ENCODE measurements around the gene CSTB. TPM values are rescaled to one million over a fixed set of nuclear protein-coding genes. Genes with fewer than 3 reads are reported as not detected.

Gene CSTB
- total and polyA plus RNA-seq, 2 donors (not counting 3 experiments of a cell fraction or from before 2014, with no cell fraction given), result 65.8 to 83.7 TPM

- Histone ChIP-seq H3K9me3 (replicated peaks; ENCODE audit: control insufficient read depth, insufficient read depth, low read length) (no peaks in the 10 kb centered on the region), H3K27ac (ENCODE audit: insufficient read depth, low read depth, low read length) (no peak overlapping the region), H3K4me2 (ENCODE audit: insufficient read depth, low read length) (no peak overlapping the region), H3K9ac (replicated peaks; ENCODE audit: extremely low read depth, insufficient read depth, low read length) (no peak overlapping the region), H3K9me1 (replicated peaks; ENCODE audit: control insufficient read depth, extremely low read depth, insufficient read depth, low read length) (no peaks in the 10 kb centered on the region), H4K20me1 (replicated peaks; ENCODE audit: control insufficient read depth, extremely low read depth, insufficient read depth, low read length) (no peaks in the 10 kb centered on the region), H2AFZ (ENCODE audit: low read depth, low read length) (no peak overlapping the region), H3K4me3 (replicated peaks in 1 of 3; ENCODE audit: insufficient read depth in 1 of 3, low read depth in 1 of 3, low read length in 3 of 3) (no peak overlapping the region), H3K4me1 (ENCODE audit: control insufficient read depth, extremely low read depth, insufficient read depth, low read length) (no peaks in the 10 kb centered on the region), H3K36me3 (ENCODE audit: control insufficient read depth in 2 of 2, extremely low read depth in 1 of 2, insufficient read depth in 2 of 2, low read length in 2 of 2) (peaks cover 3 to 13% of the 10 kb centered on the region in 2 experiments), H3K27me3 (ENCODE audit: control insufficient read depth in 2 of 2, insufficient read depth in 2 of 2, low read length in 2 of 2) (no peaks in the 10 kb centered on the region), H3K79me2 (ENCODE audit: control insufficient read depth, insufficient read depth, low read length) (no peaks in the 10 kb centered on the region)
- TF ChIP-seq CTCF (IDR thresholded peaks at IDR 0.05; ENCODE audit: extremely low read depth in 1 of 2, insufficient read depth in 1 of 2, low read depth in 1 of 2, low read length in 2 of 2), result no peak
- intact Hi-C loops (cut with micrococcal nuclease), result no loop called here
- DNase-seq (ENCODE audit: low read depth, low spot score) (no peak), FAIRE-seq (no peak)
- CTCF ChIA-PET, result no interaction called here
- POLR2A ChIA-PET, result no interaction called here
- dilution Hi-C loops (cut with MboI; ENCODE audit: extremely low pct_ligation_motif_present, low sequenced_read_pairs), result no loop called here
- BruUV-seq (replicated peaks), result no TSS peak
Measured at GRCh38 chr21:43755820-43756594, 20.1 kb downstream of the CSTB start.

DNA sequence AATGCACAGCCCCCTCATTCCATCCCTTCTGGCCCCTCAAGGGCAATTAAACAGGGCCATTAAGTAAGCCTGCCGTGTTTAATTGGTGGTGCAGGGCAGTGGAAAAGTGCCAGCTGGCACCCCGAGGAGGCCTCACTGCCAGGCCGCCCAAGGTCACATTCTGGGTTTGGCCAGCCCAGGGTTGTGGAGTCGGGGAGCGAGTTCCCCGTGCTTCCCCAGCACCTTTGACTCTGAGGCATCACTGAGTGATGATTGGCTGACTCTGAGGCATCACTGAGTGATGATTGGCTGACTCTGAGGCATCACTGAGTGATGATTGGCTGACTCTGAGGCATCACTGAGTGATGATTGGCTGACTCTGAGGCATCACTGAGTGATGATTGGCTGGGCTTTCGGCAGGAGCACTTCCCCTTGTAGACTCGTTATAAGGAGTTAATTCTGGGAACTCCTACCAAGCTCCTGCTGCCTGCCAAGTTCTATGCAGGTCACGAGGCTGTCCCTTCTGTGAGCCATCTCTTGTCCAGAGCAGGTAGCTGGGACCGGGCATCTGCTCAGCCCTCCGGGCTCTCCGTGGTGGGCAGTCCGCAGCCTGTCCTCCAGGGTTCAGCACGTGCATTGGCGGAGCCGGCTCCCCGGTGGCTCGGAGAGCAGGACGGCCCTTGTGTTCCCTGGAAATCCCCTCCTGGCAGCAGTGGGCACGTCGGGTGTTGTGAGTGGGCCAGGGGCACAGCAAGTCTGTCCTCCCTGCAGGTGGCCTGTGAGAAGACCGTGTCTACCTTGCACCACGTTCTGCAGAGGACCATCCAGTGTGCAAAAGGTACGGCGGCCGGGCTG is 20.9 kb downstream of the CSTB start:
- no peaks in the 10 kb centered on the region for H4K20me1 ChIP-seq (replicated peaks; ENCODE audit: control insufficient read depth, extremely low read depth, insufficient read depth, low read length)
- ChIA-PET POLR2A (no interaction called here), CTCF (no interaction called here)
- no peaks in the 10 kb centered on the region for H3K4me1 ChIP-seq (ENCODE audit: control insufficient read depth, extremely low read depth, insufficient read depth, low read length)
- no peaks in the 10 kb centered on the region for H3K9me1 ChIP-seq (replicated peaks; ENCODE audit: control insufficient read depth, extremely low read depth, insufficient read depth, low read length)
- intact Hi-C loops (cut with micrococcal nuclease) (no loop called here), dilution Hi-C loops (cut with MboI; ENCODE audit: extremely low pct_ligation_motif_present, low sequenced_read_pairs) (no loop called here)
- H3K4me3 ChIP-seq (replicated peaks in 1 of 3; ENCODE audit: insufficient read depth in 1 of 3, low read depth in 1 of 3, low read length in 3 of 3), result no peak overlapping the region
- no TSS peak for BruUV-seq (replicated peaks)
- H3K9ac ChIP-seq (replicated peaks; ENCODE audit: extremely low read depth, insufficient read depth, low read length), result no peak overlapping the region
- no peaks in the 10 kb centered on the region for H3K27me3 ChIP-seq (ENCODE audit: control insufficient read depth in 2 of 2, insufficient read depth in 2 of 2, low read length in 2 of 2)
- H3K79me2 ChIP-seq (ENCODE audit: control insufficient read depth, insufficient read depth, low read length), result no peaks in the 10 kb centered on the region
- H3K36me3 ChIP-seq (ENCODE audit: control insufficient read depth in 2 of 2, extremely low read depth in 1 of 2, insufficient read depth in 2 of 2, low read length in 2 of 2), result peaks cover 3 to 16% of the 10 kb centered on the region in 2 experiments
- no peak overlapping the region for H3K4me2 ChIP-seq (ENCODE audit: insufficient read depth, low read length)
- no peak overlapping the region for H3K27ac ChIP-seq (ENCODE audit: insufficient read depth, low read depth, low read length)
- TF ChIP-seq, protein P1, sequence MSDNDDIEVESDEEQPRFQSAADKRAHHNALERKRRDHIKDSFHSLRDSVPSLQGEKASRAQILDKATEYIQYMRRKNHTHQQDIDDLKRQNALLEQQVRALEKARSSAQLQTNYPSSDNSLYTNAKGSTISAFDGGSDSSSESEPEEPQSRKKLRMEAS (IDR thresholded peaks at IDR 0.05; ENCODE audit: insufficient read depth, insufficient read length), result no peak
- no peak for TF ChIP-seq EZH2 (IDR thresholded peaks at IDR 0.05; ENCODE audit: borderline replicate concordance, low read depth, low read length, severe bottlenecking)
- no peak for DNase-seq (ENCODE audit: low read depth, low spot score)
- no peak overlapping the region for H2AFZ ChIP-seq (ENCODE audit: low read depth, low read length)
- FAIRE-seq, result no peak
- H3K9me3 ChIP-seq (replicated peaks; ENCODE audit: control insufficient read depth, insufficient read depth, low read length), result no peaks in the 10 kb centered on the region
